Measurements from ENCODE around the gene COLEC11.
A peak's percentile ranks its signal among the peaks of the same experiment; 100 is the strongest.

COLEC11 gene

GRCh38 chr2:3595404-3595803 is 492 bp downstream of the COLEC11 start:
- DNase-seq (ENCODE audit: low read depth in 2 of 2), result no peak
- TF ChIP-seq CTCF (IDR thresholded peaks at IDR 0.05; ENCODE audit: low read depth, low read length), result no peak
- peak overlapping the region; percentile 30 to 34 for H3K4me3 ChIP-seq (replicated peaks in 1 of 2; ENCODE audit: low read depth in 2 of 2, low read length in 2 of 2)

GRCh38 chr2:3595985-3596384 is 1.1 kb downstream of the COLEC11 start:
- H3K4me3 ChIP-seq (replicated peaks in 1 of 2; ENCODE audit: low read depth in 2 of 2, low read length in 2 of 2), result no peak overlapping the region
- DNase-seq (ENCODE audit: low read depth in 2 of 2), result no peak

DNA sequence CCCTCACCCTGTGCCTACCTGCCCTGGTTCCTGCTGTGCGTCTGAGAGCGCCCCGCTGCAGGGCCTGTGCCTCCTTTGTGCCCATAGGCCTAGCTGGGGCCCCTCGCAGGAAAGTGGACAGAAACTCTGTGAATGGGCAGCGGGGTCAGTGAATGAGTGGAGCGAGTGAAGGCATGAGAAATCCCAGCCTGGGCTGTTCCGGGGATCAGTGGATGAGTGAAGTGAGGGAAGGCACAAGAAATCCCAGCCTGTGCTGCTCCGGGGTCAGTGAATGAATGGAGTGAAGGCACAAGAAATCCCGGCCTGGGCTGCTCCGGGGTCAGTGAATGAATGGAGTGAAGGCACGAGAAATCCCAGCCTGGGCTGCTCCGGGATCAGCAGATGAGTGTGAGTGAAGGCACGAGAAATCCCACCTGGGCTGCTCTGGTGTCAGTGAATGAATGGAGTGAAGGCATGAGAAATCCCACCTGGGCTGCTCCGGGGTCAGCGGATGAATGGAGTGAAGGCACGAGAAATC is 2.0 kb downstream of the COLEC11 start:
- DNase-seq (ENCODE audit: low read depth in 2 of 2), result no peak
- no peak overlapping the region for H3K4me3 ChIP-seq (replicated peaks in 1 of 2; ENCODE audit: low read depth in 2 of 2, low read length in 2 of 2)
- no peak for TF ChIP-seq CTCF (IDR thresholded peaks at IDR 0.05; ENCODE audit: low read depth, low read length)

More at GRCh38 chr2:3595985-3596384, 1.1 kb downstream of the COLEC11 start:
- no peak for TF ChIP-seq CTCF (IDR thresholded peaks at IDR 0.05; ENCODE audit: low read depth, low read length)

- no peak for DNase-seq (ENCODE audit: low read depth in 2 of 2)
- no peak overlapping the region for H3K4me3 ChIP-seq (replicated peaks in 1 of 2; ENCODE audit: low read depth in 2 of 2, low read length in 2 of 2)
- TF ChIP-seq CTCF (IDR thresholded peaks at IDR 0.05; ENCODE audit: low read depth, low read length), result no peak
Observed at GRCh38 chr2:3597567-3597966, 2.7 kb downstream of the COLEC11 start.

DNA sequence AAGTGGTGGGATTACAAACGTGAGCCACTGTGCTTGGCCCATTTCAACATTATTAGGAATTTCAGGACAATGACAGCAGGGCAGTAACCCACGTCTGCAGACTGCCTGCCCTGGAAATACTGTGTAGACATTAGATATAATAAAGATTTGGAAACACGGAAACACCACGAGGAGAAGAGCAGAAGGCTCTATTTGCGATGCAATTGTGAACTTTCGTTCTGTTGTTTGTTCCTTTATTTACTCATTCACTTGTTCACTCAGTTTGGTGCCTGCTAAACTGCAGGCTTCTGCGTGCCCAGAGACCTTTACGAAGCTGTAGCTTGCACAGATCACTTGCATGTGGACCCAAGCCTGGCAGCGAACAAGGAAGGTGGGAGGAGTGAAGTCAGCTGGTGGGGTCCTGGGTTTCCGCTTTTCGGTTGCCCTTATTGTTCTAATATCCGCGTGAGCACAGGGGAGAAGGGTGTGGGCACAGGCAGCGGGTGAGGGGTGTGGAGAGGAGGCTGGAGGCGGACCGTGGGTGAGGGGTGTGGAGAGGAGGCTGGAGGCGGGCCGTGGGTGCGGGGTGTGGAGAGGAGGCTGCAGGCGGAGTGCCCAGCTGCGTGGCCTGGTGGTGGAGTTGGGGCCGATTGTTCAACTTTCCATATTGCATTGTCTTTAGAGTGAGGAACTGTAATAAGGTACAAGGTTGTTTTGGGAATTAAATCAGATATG is 3.4 kb downstream of the COLEC11 start:
- TF ChIP-seq CTCF (IDR thresholded peaks at IDR 0.05; ENCODE audit: low read depth, low read length), result no peak
- no peak overlapping the region for H3K4me3 ChIP-seq (replicated peaks in 1 of 2; ENCODE audit: low read depth in 2 of 2, low read length in 2 of 2)

GRCh38 chr2:3598912-3599854 is 4.3 kb downstream of the COLEC11 start:
- TF ChIP-seq CTCF (IDR thresholded peaks at IDR 0.05; ENCODE audit: low read depth, low read length), result no peak
- no peak for DNase-seq (ENCODE audit: low read depth in 2 of 2)
- H3K4me3 ChIP-seq (replicated peaks in 1 of 2; ENCODE audit: low read depth in 2 of 2, low read length in 2 of 2), result no peak overlapping the region

More for the DNA sequence above, 3.4 kb downstream of the COLEC11 start:
- DNase-seq (ENCODE audit: low read depth in 2 of 2), result no peak

All from cardiac fibroblast (primary cell).